ENCODE data around the gene MBD3.

- TF ChIP-seq ZFP30 (CRISPR knock-in tag; IDR thresholded peaks at IDR 0.05) (no peak), ZFP3 (CRISPR knock-in tag; IDR thresholded peaks at IDR 0.05) (no peak), BACH2 (CRISPR knock-in tag; IDR thresholded peaks at IDR 0.05; ENCODE audit: borderline replicate concordance) (no peak), OSR1 (CRISPR knock-in tag; IDR thresholded peaks at IDR 0.05) (no peak), ARNTL (CRISPR knock-in tag; IDR thresholded peaks at IDR 0.05; ENCODE audit: borderline replicate concordance, low read depth) (no peak), ZC3H10 (CRISPR knock-in tag; IDR thresholded peaks at IDR 0.05) (no peak), TCF4 (CRISPR knock-in tag; IDR thresholded peaks at IDR 0.05; ENCODE audit: borderline replicate concordance) (no peak), RARB (CRISPR knock-in tag; IDR thresholded peaks at IDR 0.05) (no peak), ZNF565 (CRISPR knock-in tag; conservative IDR thresholded peaks at IDR 0.05; ENCODE audit: low read depth) (no peak), SNAI2 (CRISPR knock-in tag; IDR thresholded peaks at IDR 0.05) (no peak), ISL1 (CRISPR knock-in tag; IDR thresholded peaks at IDR 0.05) (no peak), ESRRG (CRISPR knock-in tag; IDR thresholded peaks at IDR 0.05) (no peak)
- TF ChIP-seq, protein P1, sequence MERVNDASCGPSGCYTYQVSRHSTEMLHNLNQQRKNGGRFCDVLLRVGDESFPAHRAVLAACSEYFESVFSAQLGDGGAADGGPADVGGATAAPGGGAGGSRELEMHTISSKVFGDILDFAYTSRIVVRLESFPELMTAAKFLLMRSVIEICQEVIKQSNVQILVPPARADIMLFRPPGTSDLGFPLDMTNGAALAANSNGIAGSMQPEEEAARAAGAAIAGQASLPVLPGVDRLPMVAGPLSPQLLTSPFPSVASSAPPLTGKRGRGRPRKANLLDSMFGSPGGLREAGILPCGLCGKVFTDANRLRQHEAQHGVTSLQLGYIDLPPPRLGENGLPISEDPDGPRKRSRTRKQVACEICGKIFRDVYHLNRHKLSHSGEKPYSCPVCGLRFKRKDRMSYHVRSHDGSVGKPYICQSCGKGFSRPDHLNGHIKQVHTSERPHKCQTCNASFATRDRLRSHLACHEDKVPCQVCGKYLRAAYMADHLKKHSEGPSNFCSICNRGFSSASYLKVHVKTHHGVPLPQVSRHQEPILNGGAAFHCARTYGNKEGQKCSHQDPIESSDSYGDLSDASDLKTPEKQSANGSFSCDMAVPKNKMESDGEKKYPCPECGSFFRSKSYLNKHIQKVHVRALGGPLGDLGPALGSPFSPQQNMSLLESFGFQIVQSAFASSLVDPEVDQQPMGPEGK (CRISPR knock-in tag; IDR thresholded peaks at IDR 0.05; ENCODE audit: borderline replicate concordance): no peak
Observed at GRCh38 chr19:1626417-1627010, 33.8 kb upstream of the MBD3 start.
